Sigmoid colon (tissue), 3 donors: ENCODE data around the gene PIGR.

ENCODE experiments used
- POLR2A ChIP-seq, 2 donors: fragments of 450-650 bp; IDR thresholded peaks; one replicate each; pipeline ENCODE4 v1.6.1; 2016; ENCODE audit warnings: antibody characterized with exemption in 2 of 2, mild to moderate bottlenecking in 2 of 2, moderate library complexity in 2 of 2
- TF ChIP-seq, protein P1 (sequence below), 4 experiments: fragments of 450-650 bp in 3 of 4; fragments of 200-600 bp in 1 of 4; IDR thresholded peaks; one replicate each; pipeline ENCODE4 v1.5.1; 2016 to 2019; ENCODE audit warnings: antibody characterized with exemption in 4 of 4, mild to moderate bottlenecking in 3 of 4, moderate library complexity in 2 of 4

DNA sequence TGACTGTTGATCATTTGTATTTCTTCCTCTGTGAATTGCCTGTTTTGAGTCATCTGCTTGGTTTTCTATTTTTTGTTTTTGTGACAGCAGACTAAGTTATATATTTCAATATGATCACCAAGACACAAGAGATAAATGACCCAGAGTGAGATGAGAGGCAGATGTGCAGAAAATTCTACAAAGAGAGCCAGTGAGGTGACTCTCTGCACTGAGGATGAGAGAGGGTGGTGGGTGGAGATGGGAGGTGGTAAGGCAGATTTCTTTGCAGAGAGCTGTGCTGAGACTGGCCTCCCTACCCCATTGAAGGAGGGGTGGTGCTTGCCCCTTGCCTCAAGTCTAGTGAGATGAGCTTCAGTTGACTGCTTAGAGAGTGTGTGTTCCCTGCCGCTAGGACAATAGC lies 41.6 kb upstream of the PIGR start:
- TF ChIP-seq, protein P1, sequence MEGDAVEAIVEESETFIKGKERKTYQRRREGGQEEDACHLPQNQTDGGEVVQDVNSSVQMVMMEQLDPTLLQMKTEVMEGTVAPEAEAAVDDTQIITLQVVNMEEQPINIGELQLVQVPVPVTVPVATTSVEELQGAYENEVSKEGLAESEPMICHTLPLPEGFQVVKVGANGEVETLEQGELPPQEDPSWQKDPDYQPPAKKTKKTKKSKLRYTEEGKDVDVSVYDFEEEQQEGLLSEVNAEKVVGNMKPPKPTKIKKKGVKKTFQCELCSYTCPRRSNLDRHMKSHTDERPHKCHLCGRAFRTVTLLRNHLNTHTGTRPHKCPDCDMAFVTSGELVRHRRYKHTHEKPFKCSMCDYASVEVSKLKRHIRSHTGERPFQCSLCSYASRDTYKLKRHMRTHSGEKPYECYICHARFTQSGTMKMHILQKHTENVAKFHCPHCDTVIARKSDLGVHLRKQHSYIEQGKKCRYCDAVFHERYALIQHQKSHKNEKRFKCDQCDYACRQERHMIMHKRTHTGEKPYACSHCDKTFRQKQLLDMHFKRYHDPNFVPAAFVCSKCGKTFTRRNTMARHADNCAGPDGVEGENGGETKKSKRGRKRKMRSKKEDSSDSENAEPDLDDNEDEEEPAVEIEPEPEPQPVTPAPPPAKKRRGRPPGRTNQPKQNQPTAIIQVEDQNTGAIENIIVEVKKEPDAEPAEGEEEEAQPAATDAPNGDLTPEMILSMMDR (IDR thresholded peaks at IDR 0.05) = no peak
- no peak for TF ChIP-seq POLR2A (IDR thresholded peaks at IDR 0.05)
